Activated CD8-positive, alpha-beta T cell treated with anti-CD3 and anti-CD28 coated beads, Interleukin-2, amount 10 ng/mL, durations not matched to agents 7 days and 5 days (primary cell): Measurements from ENCODE around the gene TMEM121B. TPM values are rescaled to one million over a fixed set of nuclear protein-coding genes. Genes with fewer than 3 reads are reported as not detected.

Experiments
- ATAC-seq: fragments of 150-1000 bp; cut with Tn5 transposase; one replicate; pipeline ENCODE4 v1.10.0; 2021; ENCODE audit warnings: moderate library complexity
- CTCF ChIA-PET: fragments of 350-600 bp; sonication (Branson Sonifier 250); formaldehyde crosslinking; loops from one replicate; lab custom pipeline; 2021; ENCODE audit warnings: antibody characterized with exemption; lab: Charles Lee
- POLR2A ChIA-PET: fragments of 350-600 bp; sonication (Branson Sonifier 250); formaldehyde crosslinking; loops from one replicate; lab custom pipeline; 2021; ENCODE audit warnings: antibody characterized with exemption; lab: Charles Lee
- DNase-seq: peaks from one replicate; pipeline ENCODE4 v3.0.0-alpha.2; 2020
- H3K27ac Mint-ChIP-seq: one replicate; pipeline ENCODE4 v1.8.0; 2021; ENCODE audit warnings: mild to moderate bottlenecking, mixed read lengths
- H3K27me3 Mint-ChIP-seq: one replicate; pipeline ENCODE4 v1.8.0; 2021; ENCODE audit warnings: low read depth, mixed read lengths
- H3K36me3 Mint-ChIP-seq: one replicate; pipeline ENCODE4 v1.8.0; 2021; ENCODE audit warnings: low read depth, mixed read lengths
- H3K4me1 Mint-ChIP-seq: one replicate; pipeline ENCODE4 v1.8.0; 2021; ENCODE audit warnings: low read depth, mixed read lengths
- H3K4me3 Mint-ChIP-seq: one replicate; pipeline ENCODE4 v1.8.0; 2021; ENCODE audit warnings: mild to moderate bottlenecking, mixed read lengths
- H3K9me3 Mint-ChIP-seq: one replicate; pipeline ENCODE4 v1.8.0; 2022; ENCODE audit warnings: mixed read lengths; ENCODE audit not compliant: insufficient read depth
- total RNA-seq, 2 experiments: library from RNA; stranded (reverse); gene quantifications; one replicate each; pipeline ENCODE4 v1.2.3, GENCODE V29; 2021

The TMEM121B gene
- total RNA-seq, 2 experiments from 2014 or later = 0.11 to 0.18 TPM

GRCh38 chr22:17086788-17087497, 34.2 kb downstream of the TMEM121B start:
- H3K27ac Mint-ChIP-seq = peak overlapping the region; percentile 86
- ATAC-seq (no peak), DNase-seq (peak; percentile 45)
- H3K4me1 Mint-ChIP-seq = peaks cover 65% of the 10 kb centered on the region
- ChIA-PET POLR2A (interaction anchor here (1.0 to 2.2 kb wide), 7 partner anchors 8 to 85 kb away, joined by 3 to 6 read pairs (median 3); no protein-coding TSS in a partner anchor), CTCF (interaction anchor here (0.9 to 4.1 kb wide), 7 partner anchors 9 to 415 kb away, joined by 3 to 15 read pairs (median 6); no protein-coding TSS in a partner anchor)
- H3K4me3 Mint-ChIP-seq = peak overlapping the region; percentile 80
- peaks cover 30% of the 10 kb centered on the region for H3K36me3 Mint-ChIP-seq
- no peaks in the 10 kb centered on the region for H3K9me3 Mint-ChIP-seq
- peaks cover 4% of the 10 kb centered on the region for H3K27me3 Mint-ChIP-seq

- CTCF ChIA-PET = interaction anchor here (1.2 to 4.1 kb wide), 4 partner anchors 12 to 415 kb away, joined by 6 to 15 read pairs (median 9); no protein-coding TSS in a partner anchor
- H3K27me3 Mint-ChIP-seq = peaks cover 4% of the 10 kb centered on the region
- POLR2A ChIA-PET = interaction anchor here (0.6 to 1.7 kb wide), 8 partner anchors 9 to 1023 kb away, joined by 3 to 5 read pairs (median 3); partner anchors contain the start of gene BCL2L13
- no peak for ATAC-seq
- DNase-seq = no peak
- H3K9me3 Mint-ChIP-seq = no peaks in the 10 kb centered on the region
- peaks cover 60% of the 10 kb centered on the region for H3K4me1 Mint-ChIP-seq
- H3K36me3 Mint-ChIP-seq = peaks cover 28% of the 10 kb centered on the region
- peak overlapping the region; percentile 80 for H3K4me3 Mint-ChIP-seq
- H3K27ac Mint-ChIP-seq = peak overlapping the region; percentile 86
Observed at GRCh38 chr22:17086296-17086695, 34.9 kb downstream of the TMEM121B start.

- H3K4me1 Mint-ChIP-seq = peaks cover 53% of the 10 kb centered on the region
- CTCF ChIA-PET = interaction anchor here (1.2 to 1.9 kb wide), 2 partner anchors 86 to 416 kb away, joined by 6 read pairs; no protein-coding TSS in a partner anchor
- peak overlapping the region; percentile 80 for H3K4me3 Mint-ChIP-seq
- no peaks in the 10 kb centered on the region for H3K9me3 Mint-ChIP-seq
- H3K36me3 Mint-ChIP-seq = peaks cover 21% of the 10 kb centered on the region
- peak; percentile 16 for ATAC-seq
- peak overlapping the region; percentile 86 for H3K27ac Mint-ChIP-seq
- peaks cover 4% of the 10 kb centered on the region for H3K27me3 Mint-ChIP-seq
- POLR2A ChIA-PET = interaction anchor here (0.6 to 1.7 kb wide), 9 partner anchors 10 to 1024 kb away, joined by 3 to 5 read pairs (median 3); partner anchors contain the start of gene BCL2L13
- peak; percentile 38 for DNase-seq
Observed at GRCh38 chr22:17085277-17086181, 35.6 kb downstream of the TMEM121B start.

DNA sequence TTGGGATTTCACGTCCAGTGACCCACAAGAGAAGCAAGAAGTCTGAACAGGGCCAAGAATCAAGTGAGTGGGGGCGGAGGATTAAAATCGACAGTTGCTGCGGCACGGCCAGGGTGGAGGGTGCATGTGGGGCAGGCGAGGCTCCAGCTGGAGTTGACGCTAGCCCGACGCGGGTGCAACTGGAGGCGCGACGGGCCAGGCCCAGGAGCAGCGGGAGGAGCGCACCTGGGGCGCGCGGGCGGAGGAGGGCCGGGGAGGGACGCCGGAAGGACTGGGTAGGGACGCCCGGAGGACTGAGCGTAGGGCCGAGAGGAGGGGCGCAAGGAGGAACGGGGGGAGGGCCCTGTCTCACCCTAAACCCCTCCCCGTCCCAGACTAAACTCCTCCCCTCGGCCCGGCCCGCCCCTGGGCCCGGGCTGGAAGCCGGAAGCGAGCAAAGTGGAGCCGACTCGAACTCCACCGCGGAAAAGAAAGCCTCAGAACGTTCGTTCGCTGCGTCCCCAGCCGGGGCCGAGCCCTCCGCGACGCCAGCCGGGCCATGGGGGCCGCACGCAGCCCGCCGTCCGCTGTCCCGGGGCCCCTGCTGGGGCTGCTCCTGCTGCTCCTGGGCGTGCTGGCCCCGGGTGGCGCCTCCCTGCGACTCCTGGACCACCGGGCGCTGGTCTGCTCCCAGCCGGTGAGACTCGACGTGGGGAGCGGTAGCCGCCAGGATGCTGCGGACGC, 36.4 kb downstream of the TMEM121B start, which contains the start of gene IL17RA:
IL17RA (plus strand) TSS at position 447 of the 723 bp plus-strand sequence; CDS start at position 539, 92 bp downstream.
- Mint-ChIP-seq H3K9me3 (no peaks in the 10 kb centered on the region), H3K27ac (peak within 1 kb of the TSS; percentile 93)

GRCh38 chr22:17083811-17084441, 37.2 kb downstream of the TMEM121B start:
- peaks cover 11% of the 10 kb centered on the region for H3K27me3 Mint-ChIP-seq
- ChIA-PET POLR2A (interaction anchor here (0.6 to 0.7 kb wide), 2 partner anchors 10 to 18 kb away, joined by 3 read pairs; no protein-coding TSS in a partner anchor), CTCF (interaction anchor here (0.6 to 2.1 kb wide), 3 partner anchors 10 to 130 kb away, joined by 3 to 8 read pairs (median 7); no protein-coding TSS in a partner anchor)
- DNase-seq = no peak
- H3K4me3 Mint-ChIP-seq = peak overlapping the region; percentile 80
- H3K36me3 Mint-ChIP-seq = peaks cover 16% of the 10 kb centered on the region
- H3K27ac Mint-ChIP-seq = peak overlapping the region; percentile 26
- peaks cover 41% of the 10 kb centered on the region for H3K4me1 Mint-ChIP-seq
- no peak for ATAC-seq
- no peaks in the 10 kb centered on the region for H3K9me3 Mint-ChIP-seq

More for the DNA sequence above, 36.4 kb downstream of the TMEM121B start, which contains the start of gene IL17RA:
- peak; percentile 93 for ATAC-seq
- Mint-ChIP-seq H3K4me3 (peak within 1 kb of the TSS; percentile 80), H3K36me3 (peaks cover 21% of the 10 kb centered on the region), H3K27me3 (peaks cover 9% of the 10 kb centered on the region), H3K4me1 (peaks cover 49% of the 10 kb centered on the region)
- POLR2A ChIA-PET = interaction anchor here (0.6 to 1.7 kb wide), 6 partner anchors 9 to 152 kb away, joined by 3 to 5 read pairs (median 3); no protein-coding TSS in a partner anchor
- DNase-seq = peak; percentile 96
- CTCF ChIA-PET = interaction anchor here (1.2 kb wide), 1 partner anchor 87 kb away, joined by 6 read pairs; no protein-coding TSS in a partner anchor

DNA sequence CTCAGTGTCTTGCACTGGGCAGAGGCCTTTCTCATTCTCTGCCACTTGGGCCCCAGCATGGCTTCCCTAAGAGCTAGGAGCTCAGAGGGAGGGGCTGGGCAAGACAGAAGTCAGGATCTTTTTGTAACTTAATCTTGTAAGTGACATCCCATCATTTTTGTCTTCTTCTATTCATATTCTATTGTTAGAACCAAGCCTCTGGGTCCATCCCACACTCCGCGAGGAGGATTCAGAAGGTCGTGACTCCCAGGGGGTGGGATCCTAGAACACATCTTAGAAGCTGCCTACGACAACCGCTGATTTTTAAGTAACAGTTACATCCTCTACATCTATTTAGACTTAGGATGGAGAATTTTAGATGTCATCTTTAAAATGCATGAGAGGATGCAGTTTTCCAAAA, 37.9 kb downstream of the TMEM121B start:
- ChIA-PET CTCF (interaction anchor here (0.6 to 2.1 kb wide), 3 partner anchors 9 to 131 kb away, joined by 3 to 8 read pairs (median 7); no protein-coding TSS in a partner anchor), POLR2A (no interaction called here)
- H3K4me3 Mint-ChIP-seq = peak overlapping the region; percentile 34
- peaks cover 13% of the 10 kb centered on the region for H3K36me3 Mint-ChIP-seq
- H3K4me1 Mint-ChIP-seq = peaks cover 38% of the 10 kb centered on the region
- peak overlapping the region; percentile 26 for H3K27ac Mint-ChIP-seq
- no peak for ATAC-seq
- peaks cover 11% of the 10 kb centered on the region for H3K27me3 Mint-ChIP-seq
- no peak for DNase-seq
- H3K9me3 Mint-ChIP-seq = no peaks in the 10 kb centered on the region

DNA sequence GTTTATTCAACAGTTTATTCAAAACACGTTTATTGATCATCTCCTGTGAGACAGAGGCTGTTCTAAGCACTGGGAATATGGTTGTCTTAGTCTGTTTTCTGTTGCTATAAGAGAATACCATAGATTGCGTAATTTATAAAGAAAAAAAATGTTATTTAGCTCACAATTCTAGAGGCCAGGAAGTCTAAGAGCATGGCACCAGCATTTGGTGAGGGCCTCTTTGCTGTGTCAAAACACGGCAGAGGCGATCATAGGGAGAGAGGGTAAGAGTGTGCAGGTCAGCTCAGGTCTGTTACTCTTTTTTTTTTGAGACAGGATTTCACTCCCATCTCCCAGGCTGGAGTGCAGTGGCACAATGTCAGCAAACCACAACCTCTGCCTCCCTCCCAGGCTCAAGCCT, 41.6 kb downstream of the TMEM121B start:
- Mint-ChIP-seq H3K4me1 (peaks cover 28% of the 10 kb centered on the region), H3K4me3 (no peak overlapping the region), H3K36me3 (no peaks in the 10 kb centered on the region), H3K9me3 (no peaks in the 10 kb centered on the region), H3K27ac (no peak overlapping the region), H3K27me3 (peaks cover 11% of the 10 kb centered on the region)
- no peak for ATAC-seq
- ChIA-PET CTCF (interaction anchor here (1.2 kb wide), 1 partner anchor 21 kb away, joined by 3 read pairs; no protein-coding TSS in a partner anchor), POLR2A (interaction anchor here (1.1 kb wide), 1 partner anchor 8 kb away, joined by 3 read pairs; no protein-coding TSS in a partner anchor)
- DNase-seq = no peak

GRCh38 chr22:17077255-17077654, 43.9 kb downstream of the TMEM121B start:
- H3K27me3 Mint-ChIP-seq = peaks cover 23% of the 10 kb centered on the region
- H3K36me3 Mint-ChIP-seq = no peaks in the 10 kb centered on the region
- H3K4me3 Mint-ChIP-seq = no peak overlapping the region
- no peaks in the 10 kb centered on the region for H3K9me3 Mint-ChIP-seq
- no peak overlapping the region for H3K27ac Mint-ChIP-seq
- no peak for DNase-seq
- POLR2A ChIA-PET = interaction anchor here (1.4 kb wide), 1 partner anchor 94 kb away, joined by 4 read pairs; no protein-coding TSS in a partner anchor
- H3K4me1 Mint-ChIP-seq = peaks cover 16% of the 10 kb centered on the region
- no peak for ATAC-seq
- CTCF ChIA-PET = interaction anchor here (1.1 to 8.1 kb wide), 6 partner anchors 13 to 426 kb away, joined by 3 to 87 read pairs (median 3); no protein-coding TSS in a partner anchor

GRCh38 chr22:17074648-17075002, 46.5 kb downstream of the TMEM121B start:
- Mint-ChIP-seq H3K4me1 (peaks cover 16% of the 10 kb centered on the region), H3K27me3 (peaks cover 25% of the 10 kb centered on the region), H3K36me3 (no peaks in the 10 kb centered on the region), H3K4me3 (no peak overlapping the region), H3K9me3 (no peaks in the 10 kb centered on the region), H3K27ac (no peak overlapping the region)
- no peak for DNase-seq
- ChIA-PET CTCF (interaction anchor here (0.8 to 8.1 kb wide), 13 partner anchors 9 to 429 kb away, joined by 3 to 87 read pairs (median 4); no protein-coding TSS in a partner anchor), POLR2A (interaction anchor here (1.5 kb wide), 1 partner anchor 97 kb away, joined by 3 read pairs; no protein-coding TSS in a partner anchor)
- ATAC-seq = no peak

GRCh38 chr22:17072877-17073276, 48.3 kb downstream of the TMEM121B start:
- H3K9me3 Mint-ChIP-seq = no peaks in the 10 kb centered on the region
- no peak overlapping the region for H3K27ac Mint-ChIP-seq
- H3K36me3 Mint-ChIP-seq = no peaks in the 10 kb centered on the region
- ChIA-PET POLR2A (no interaction called here), CTCF (interaction anchor here (0.9 to 8.1 kb wide), 3 partner anchors 16 to 100 kb away, joined by 3 to 87 read pairs (median 5); no protein-coding TSS in a partner anchor)
- H3K4me3 Mint-ChIP-seq = no peak overlapping the region
- DNase-seq (no peak), ATAC-seq (no peak)
- H3K27me3 Mint-ChIP-seq = peaks cover 28% of the 10 kb centered on the region
- peaks cover 16% of the 10 kb centered on the region for H3K4me1 Mint-ChIP-seq
